Measurements from ENCODE around the gene C5AR2. TPM values are rescaled to one million over a fixed set of nuclear protein-coding genes. Genes with fewer than 3 reads are reported as not detected.

C5AR2 gene
- total RNA-seq, 2 donors from 2014 or later: not detected

- Histone ChIP-seq H3K27me3 (ENCODE audit: control insufficient read depth, insufficient read depth, low read length, poor library complexity, severe bottlenecking) (no peaks in the 10 kb centered on the region), H3K27ac (ENCODE audit: low read depth, low read length) (peak overlapping the region; percentile 38), H3K36me3 (ENCODE audit: control insufficient read depth, insufficient read depth, low read length) (peaks cover 66% of the 10 kb centered on the region), H3K4me3 (ENCODE audit: low read length) (no peak overlapping the region), H3K9ac (ENCODE audit: extremely low read depth, low read length, poor library complexity, severe bottlenecking) (no peak overlapping the region), H3K9me3 (ENCODE audit: control insufficient read depth, low read length) (no peaks in the 10 kb centered on the region), H3K4me1 (ENCODE audit: control insufficient read depth, insufficient read depth, low read length) (no peaks in the 10 kb centered on the region)
- 96 to 97% methylated on average over 11 to 23 of the region's 23 CpGs for WGBS, 2 experiments (ENCODE audit: insufficient coverage in 1 of 2, insufficient read length in 1 of 2)
- Mint-ChIP-seq H3K4me3 (no peak overlapping the region), H3K27ac (no peak overlapping the region), H3K4me1 (no peaks in the 10 kb centered on the region), H3K9me3 (no peaks in the 10 kb centered on the region), H3K36me3 (ENCODE audit: low read depth) (peaks cover 47% of the 10 kb centered on the region), H3K27me3 (ENCODE audit: insufficient read depth) (no peaks in the 10 kb centered on the region)
- no peak for DNase-seq
- TF ChIP-seq CTCF (conservative IDR thresholded peaks at IDR 0.05): no peak
These were observed 47.5 kb downstream of the C5AR2 start for GRCh38 chr19:47379381-47379938.

GRCh38 chr19:47380559-47380958, 48.6 kb downstream of the C5AR2 start:
- no peak for TF ChIP-seq CTCF (conservative IDR thresholded peaks at IDR 0.05)
- Mint-ChIP-seq H3K27me3 (ENCODE audit: insufficient read depth) (no peaks in the 10 kb centered on the region), H3K4me3 (no peak overlapping the region), H3K36me3 (ENCODE audit: low read depth) (peaks cover 43% of the 10 kb centered on the region), H3K4me1 (no peaks in the 10 kb centered on the region), H3K27ac (no peak overlapping the region), H3K9me3 (no peaks in the 10 kb centered on the region)
- H3K27me3 ChIP-seq (ENCODE audit: control insufficient read depth, insufficient read depth, low read length, poor library complexity, severe bottlenecking): no peaks in the 10 kb centered on the region
- no peak overlapping the region for H3K4me3 ChIP-seq (ENCODE audit: low read length)
- H3K36me3 ChIP-seq (ENCODE audit: control insufficient read depth, insufficient read depth, low read length): peaks cover 56% of the 10 kb centered on the region
- 97 to 100% methylated on average over 5 to 6 of the region's 6 CpGs for whole genome bisulfite sequencing, 2 experiments (ENCODE audit: insufficient coverage in 1 of 2, insufficient read length in 1 of 2)
- no peak overlapping the region for H3K9ac ChIP-seq (ENCODE audit: extremely low read depth, low read length, poor library complexity, severe bottlenecking)
- H3K27ac ChIP-seq (ENCODE audit: low read depth, low read length): no peak overlapping the region
- no peaks in the 10 kb centered on the region for H3K9me3 ChIP-seq (ENCODE audit: control insufficient read depth, low read length)
- no peak for DNase-seq
- H3K4me1 ChIP-seq (ENCODE audit: control insufficient read depth, insufficient read depth, low read length): no peaks in the 10 kb centered on the region

GRCh38 chr19:47381121-47381520, 49.1 kb downstream of the C5AR2 start:
- H3K9me3 Mint-ChIP-seq: no peaks in the 10 kb centered on the region
- peak overlapping the region; percentile 14 for H3K27ac Mint-ChIP-seq
- H3K4me1 Mint-ChIP-seq: no peaks in the 10 kb centered on the region
- no peak for TF ChIP-seq CTCF (conservative IDR thresholded peaks at IDR 0.05)
- peaks cover 39% of the 10 kb centered on the region for H3K36me3 Mint-ChIP-seq (ENCODE audit: low read depth)
- Histone ChIP-seq H3K9me3 (ENCODE audit: control insufficient read depth, low read length) (no peaks in the 10 kb centered on the region), H3K36me3 (ENCODE audit: control insufficient read depth, insufficient read depth, low read length) (peaks cover 51% of the 10 kb centered on the region), H3K9ac (ENCODE audit: extremely low read depth, low read length, poor library complexity, severe bottlenecking) (no peak overlapping the region), H3K4me1 (ENCODE audit: control insufficient read depth, insufficient read depth, low read length) (no peaks in the 10 kb centered on the region), H3K4me3 (ENCODE audit: low read length) (no peak overlapping the region), H3K27me3 (ENCODE audit: control insufficient read depth, insufficient read depth, low read length, poor library complexity, severe bottlenecking) (no peaks in the 10 kb centered on the region), H3K27ac (ENCODE audit: low read depth, low read length) (no peak overlapping the region)
- no peak overlapping the region for H3K4me3 Mint-ChIP-seq
- WGBS, 2 experiments (ENCODE audit: insufficient coverage in 1 of 2, insufficient read length in 1 of 2): 96 to 97% methylated on average over 6 to 14 of the region's 14 CpGs
- no peaks in the 10 kb centered on the region for H3K27me3 Mint-ChIP-seq (ENCODE audit: insufficient read depth)
- DNase-seq: no peak

Data from endodermal cell (in vitro differentiated cells).